PC-9 (cell line): ENCODE measurements around the gene ACER3. TPM values are rescaled to one million over a fixed set of nuclear protein-coding genes. Genes with fewer than 3 reads are reported as not detected.

Experiments
- BruUV-seq: library from RNA; stranded (reverse); fragments of 400-500 nt; replicated peaks from 2 replicates; lab custom pipeline; 2021; lab: Mats Ljungman, UMichigan
- CTCF ChIA-PET: fragments of 300-600 bp; sonication (Branson Sonifier 250); formaldehyde crosslinking; loops from one replicate; lab custom pipeline; 2022; ENCODE audit warnings: antibody characterized with exemption; lab: Charles Lee
- POLR2A ChIA-PET: fragments of 300-600 bp; sonication (Branson Sonifier 250); formaldehyde crosslinking; loops from one replicate; lab custom pipeline; 2022; ENCODE audit warnings: antibody characterized with exemption; ENCODE audit not compliant: unreplicated experiment; lab: Charles Lee
- DNase-seq, 2 experiments: peaks; one replicate each; pipeline versions ENCODE4 v3.0.0 to v3.0.0-alpha.2; 2015 to 2022; ENCODE audit warnings: mixed read lengths in 1 of 2
- H2AFZ ChIP-seq: fragments of 200-600 bp; sonication (generic); 2 replicates; pipeline ENCODE4 v1.8.1; 2017; ENCODE audit warnings: antibody characterized with exemption
- H3F3A ChIP-seq: fragments of 200-600 bp; sonication (generic); 2 replicates; pipeline ENCODE4 v1.8.1; 2017; ENCODE audit warnings: antibody characterized with exemption, mild to moderate bottlenecking, low read depth; ENCODE audit not compliant: insufficient read depth
- H3K27ac ChIP-seq: fragments of 200-600 bp; sonication (generic); 2 replicates; pipeline ENCODE4 v1.6.1; 2016; ENCODE audit warnings: mixed run types
- H3K27me3 ChIP-seq: fragments of 200-600 bp; sonication (generic); 2 replicates; pipeline ENCODE4 v1.6.1; 2016; ENCODE audit warnings: low read depth, mixed run types; ENCODE audit not compliant: insufficient read depth
- H3K36me3 ChIP-seq: fragments of 200-600 bp; sonication (generic); 2 replicates; pipeline ENCODE4 v1.6.1; 2016; ENCODE audit warnings: low read depth, mixed run types
- H3K4me1 ChIP-seq: fragments of 200-600 bp; sonication (generic); replicated peaks from 2 replicates; pipeline ENCODE4 v1.6.1; 2016; ENCODE audit warnings: mixed run types; ENCODE audit not compliant: insufficient read depth
- H3K4me2 ChIP-seq: fragments of 200-600 bp; sonication (generic); 2 replicates; pipeline ENCODE4 v1.6.1; 2017; ENCODE audit warnings: mixed run types
- H3K4me3 ChIP-seq: fragments of 200-600 bp; sonication (generic); 2 replicates; pipeline ENCODE4 v1.6.1; 2016; ENCODE audit warnings: mixed run types
- H3K79me2 ChIP-seq: fragments of 200-600 bp; sonication (generic); 2 replicates; pipeline ENCODE4 v1.6.1; 2017; ENCODE audit warnings: low read depth, mixed run types
- H3K9me2 ChIP-seq: fragments of 200-600 bp; sonication (generic); 2 replicates; pipeline ENCODE4 v1.8.1; 2017; ENCODE audit warnings: mild to moderate bottlenecking; ENCODE audit not compliant: insufficient read depth
- H3K9me3 ChIP-seq: fragments of 200-600 bp; sonication (generic); 2 replicates; pipeline ENCODE4 v1.8.1; 2016; ENCODE audit warnings: low read depth; ENCODE audit not compliant: insufficient read depth
- H4K20me1 ChIP-seq: fragments of 200-600 bp; sonication (generic); 2 replicates; pipeline ENCODE4 v1.8.1; 2017; ENCODE audit not compliant: insufficient read depth
- CTCF ChIP-seq: fragments of 200-600 bp; sonication (generic); conservative IDR thresholded peaks from 2 replicates; pipeline ENCODE4 v1.6.1; 2017; ENCODE audit warnings: mixed run types, antibody characterized with exemption, mild to moderate bottlenecking, moderate library complexity
- EZH2 ChIP-seq: fragments of 200-600 bp; sonication (generic); IDR thresholded peaks from 2 replicates; pipeline ENCODE4 v1.8.0; 2017; ENCODE audit warnings: antibody characterized with exemption, low read depth
- intact Hi-C: fragments of 100-400 bp; cut with micrococcal nuclease; formaldehyde crosslinking; loops from one replicate; pipeline ENCODE4 v1.10.0; 2022; ENCODE audit not compliant: unreplicated experiment
- total RNA-seq: library from RNA; stranded (reverse); gene quantifications from 2 replicates; pipeline ENCODE4 v1.2.3, GENCODE V29; 2021

The ACER3 gene
- total RNA-seq, 1 experiment from 2014 or later, result 21.3 TPM

GRCh38 chr11:77055913-77056312 lies 195.2 kb downstream of the ACER3 start:
- BruUV-seq, result no TSS peak

GRCh38 chr11:77056814-77057402 lies 196.2 kb downstream of the ACER3 start:
- Histone ChIP-seq H3K9me3 (peaks cover 19% of the 10 kb centered on the region; the same call in 1 of the 2 replicates), H4K20me1 (no peaks in the 10 kb centered on the region), H3K27me3 (0 out of 2 replicates have a peak, but pooled peaks cover 11% of the 10 kb centered on the region), H3K4me1 (no peaks in the 10 kb centered on the region), H3K79me2 (no peaks in the 10 kb centered on the region), H3K36me3 (no peaks in the 10 kb centered on the region), H3K4me3 (no peak overlapping the region), H3K4me2 (no peak overlapping the region), H2AFZ (no peak overlapping the region), H3F3A (no peaks in the 10 kb centered on the region), H3K9me2 (no peaks in the 10 kb centered on the region), H3K27ac (no peak overlapping the region)
- intact Hi-C loops, result no loop called here
- CTCF ChIA-PET, result no interaction called here
- POLR2A ChIA-PET, result interaction anchor here (0.7 kb wide), 1 partner anchor 180 kb away, joined by 3 read pairs; no protein-coding TSS in a partner anchor
- TF ChIP-seq CTCF (no peak), EZH2 (no peak)
- BruUV-seq, result no TSS peak
- DNase-seq, result no peak

More at GRCh38 chr11:77055913-77056312, 195.2 kb downstream of the ACER3 start:
- H3K36me3 ChIP-seq, result no peaks in the 10 kb centered on the region
- intact Hi-C loops, result no loop called here
- no peak overlapping the region for H2AFZ ChIP-seq
- H3K27me3 ChIP-seq, result 0 out of 2 replicates have a peak, but pooled peaks cover 11% of the 10 kb centered on the region
- no peak overlapping the region for H3K4me3 ChIP-seq
- H3K9me3 ChIP-seq, result peaks cover 19% of the 10 kb centered on the region; the same call in 1 of the 2 replicates
- H4K20me1 ChIP-seq, result no peaks in the 10 kb centered on the region
- POLR2A ChIA-PET, result no interaction called here
- H3K9me2 ChIP-seq, result no peaks in the 10 kb centered on the region
- H3K79me2 ChIP-seq, result no peaks in the 10 kb centered on the region
- TF ChIP-seq EZH2 (no peak), CTCF (no peak)
- no peaks in the 10 kb centered on the region for H3F3A ChIP-seq
- H3K27ac ChIP-seq, result no peak overlapping the region
- DNase-seq, result no peak
- CTCF ChIA-PET, result no interaction called here
- no peaks in the 10 kb centered on the region for H3K4me1 ChIP-seq
- H3K4me2 ChIP-seq, result no peak overlapping the region

GRCh38 chr11:77057938-77058474 lies 197.3 kb downstream of the ACER3 start:
- no TSS peak for BruUV-seq

More at GRCh38 chr11:77057938-77058474, 197.3 kb downstream of the ACER3 start:
- Histone ChIP-seq H3K9me2 (no peaks in the 10 kb centered on the region), H3K27ac (no peak overlapping the region), H3K4me2 (no peak overlapping the region), H3K27me3 (0 out of 2 replicates have a peak, but pooled peaks cover 11% of the 10 kb centered on the region), H4K20me1 (no peaks in the 10 kb centered on the region), H3K36me3 (no peaks in the 10 kb centered on the region), H3K9me3 (peaks cover 19% of the 10 kb centered on the region; the same call in 1 of the 2 replicates), H2AFZ (no peak overlapping the region), H3K4me1 (no peaks in the 10 kb centered on the region), H3K4me3 (no peak overlapping the region), H3K79me2 (no peaks in the 10 kb centered on the region), H3F3A (no peaks in the 10 kb centered on the region)
- TF ChIP-seq EZH2 (no peak), CTCF (no peak)
- ChIA-PET CTCF (interaction anchor here (0.6 kb wide), 1 partner anchor 32 kb away, joined by 3 read pairs; no protein-coding TSS in a partner anchor), POLR2A (no interaction called here)
- no peak for DNase-seq
- intact Hi-C loops, result no loop called here
